ENCODE results near the gene KCP.

GRCh38 chr7:128838109-128838779 lies 72.3 kb downstream of the KCP start:
- TF ChIP-seq SUZ12 (IDR thresholded peaks at IDR 0.05) (no peak), FOXM1 (IDR thresholded peaks at IDR 0.05; ENCODE audit: borderline replicate concordance) (no peak), CTBP1 (IDR thresholded peaks at IDR 0.05; ENCODE audit: borderline replicate concordance) (no peak), BHLHE40 (IDR thresholded peaks at IDR 0.05; ENCODE audit: borderline replicate concordance) (no peak), FOXK2 (IDR thresholded peaks at IDR 0.05) (no peak), HDGF (IDR thresholded peaks at IDR 0.05; ENCODE audit: borderline replicate concordance) (no peak), FOXA1 (IDR thresholded peaks at IDR 0.05) (no peak), ARNT (IDR thresholded peaks at IDR 0.05) (no peak), SP1 (IDR thresholded peaks at IDR 0.05) (no peak), NFRKB (IDR thresholded peaks at IDR 0.05) (no peak)
